Testis (tissue), 3 donors: Measurements from ENCODE around the gene KRT84. TPM values are rescaled to one million over a fixed set of nuclear protein-coding genes. Genes with fewer than 3 reads are reported as not detected.
"Not testable (repeated sequence)": the region's sequence is repeated elsewhere in the genome, so short reads cannot be mapped to it uniquely, and the experiment has no call there.

Experiments used
- DNase-seq: peaks from one replicate; pipeline ENCODE4 v3.0.0-alpha.2; 2019
- H3K27ac ChIP-seq, 2 donors: fragments of 200-600 bp; sonication (generic); one replicate each; pipeline ENCODE4 v1.5.1; 2019
- H3K27me3 ChIP-seq: fragments of 200-600 bp; sonication (generic); one replicate; pipeline ENCODE4 v1.5.1; 2019
- H3K36me3 ChIP-seq: fragments of 200-600 bp; sonication (generic); one replicate; pipeline ENCODE4 v1.5.1; 2017; ENCODE audit warnings: low read depth; ENCODE audit errors: missing control alignments
- H3K4me1 ChIP-seq: fragments of 200-600 bp; sonication (generic); one replicate; pipeline ENCODE4 v1.5.1; 2019
- H3K4me3 ChIP-seq, 2 donors: fragments of 200-600 bp; sonication (generic); one replicate each; pipeline ENCODE4 v1.5.1; 2017 to 2019
- H3K9me3 ChIP-seq: fragments of 200-600 bp; sonication (generic); one replicate; pipeline ENCODE4 v1.5.1; 2017
- POLR2A ChIP-seq: fragments of 450-650 bp; IDR thresholded peaks from one replicate; pipeline ENCODE4 v1.6.1; 2017; ENCODE audit warnings: antibody characterized with exemption, mild to moderate bottlenecking, moderate library complexity
- WGBS, 2 donors: methylation state at CpG; one replicate each; pipeline ENCODE4 v1.1.5; 2018; 5-methylcytosine and 5-hydroxymethylcytosine counted together
- intact Hi-C: fragments of 100-400 bp; cut with DNase I; formaldehyde crosslinking; loops from one replicate; pipeline ENCODE4 v1.15.1; 2023; ENCODE audit warnings: low total_unique reads
- polyA plus RNA-seq: library from polyadenylated mRNA; stranded (reverse); fragments of 350-450 nt; fragmentation: Illumina TruSeq; extraction: RNeasy Lipid Tissue Mini Kit (QIAGEN cat#74804); gene quantifications from one replicate; pipeline ENCODE4 v1.2.3, GENCODE V29; 2014; ENCODE audit warnings: low read depth, low replicate concordance; ENCODE audit not compliant: insufficient read depth
- total RNA-seq, 2 donors: library from RNA; depleted of rRNA; stranded (reverse); fragments of >200 nt; gene quantifications; one replicate each; pipeline ENCODE4 v1.2.3, GENCODE V29; 2016
- TF ChIP-seq, protein P1 (sequence below), 3 experiments: fragments of 450-650 bp in 2 of 3; fragments of 200-600 bp in 1 of 3; sonication (generic) in 1 of 3; IDR thresholded peaks; one replicate each; pipeline ENCODE4 v1.5.1; 2016 to 2019; ENCODE audit warnings: antibody characterized with exemption in 3 of 3, mild to moderate bottlenecking in 2 of 3, moderate library complexity in 1 of 3

KRT84 gene
- total and polyA plus RNA-seq, 3 donors from 2014 or later = 0.43 TPM; not detected in 2

DNA sequence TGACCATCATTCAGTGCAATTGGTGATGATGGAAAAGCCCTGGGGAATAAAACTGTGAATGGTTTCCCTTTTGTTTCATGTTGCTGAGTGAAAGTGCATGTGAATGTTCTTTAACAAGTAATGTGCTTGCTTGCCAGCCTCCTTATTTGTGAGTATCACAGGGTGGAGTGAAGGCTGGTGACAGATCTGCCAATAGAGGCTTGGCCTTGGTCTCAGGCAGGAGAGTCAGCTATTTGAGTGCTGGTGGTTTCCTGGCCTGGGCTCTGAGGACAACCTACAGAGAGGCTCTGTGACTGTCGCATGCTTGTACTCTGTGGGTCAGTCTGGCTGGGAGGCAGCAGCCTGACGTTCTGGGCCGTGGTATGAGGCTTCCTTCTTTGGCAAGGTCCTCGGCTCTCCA is 38.9 kb downstream of the KRT84 start:
- no peaks in the 10 kb centered on the region for H3K27me3 ChIP-seq
- no peak overlapping the region for H3K27ac ChIP-seq
- no peaks in the 10 kb centered on the region for H3K36me3 ChIP-seq
- DNase-seq = no peak
- H3K9me3 ChIP-seq = no peaks in the 10 kb centered on the region
- 54% methylated on average over 4 of the region's 4 CpGs; no CpG with 5 or more reads in 1 of the 2 donors for WGBS, 2 donors
- TF ChIP-seq POLR2A = no peak
- TF ChIP-seq, protein P1, sequence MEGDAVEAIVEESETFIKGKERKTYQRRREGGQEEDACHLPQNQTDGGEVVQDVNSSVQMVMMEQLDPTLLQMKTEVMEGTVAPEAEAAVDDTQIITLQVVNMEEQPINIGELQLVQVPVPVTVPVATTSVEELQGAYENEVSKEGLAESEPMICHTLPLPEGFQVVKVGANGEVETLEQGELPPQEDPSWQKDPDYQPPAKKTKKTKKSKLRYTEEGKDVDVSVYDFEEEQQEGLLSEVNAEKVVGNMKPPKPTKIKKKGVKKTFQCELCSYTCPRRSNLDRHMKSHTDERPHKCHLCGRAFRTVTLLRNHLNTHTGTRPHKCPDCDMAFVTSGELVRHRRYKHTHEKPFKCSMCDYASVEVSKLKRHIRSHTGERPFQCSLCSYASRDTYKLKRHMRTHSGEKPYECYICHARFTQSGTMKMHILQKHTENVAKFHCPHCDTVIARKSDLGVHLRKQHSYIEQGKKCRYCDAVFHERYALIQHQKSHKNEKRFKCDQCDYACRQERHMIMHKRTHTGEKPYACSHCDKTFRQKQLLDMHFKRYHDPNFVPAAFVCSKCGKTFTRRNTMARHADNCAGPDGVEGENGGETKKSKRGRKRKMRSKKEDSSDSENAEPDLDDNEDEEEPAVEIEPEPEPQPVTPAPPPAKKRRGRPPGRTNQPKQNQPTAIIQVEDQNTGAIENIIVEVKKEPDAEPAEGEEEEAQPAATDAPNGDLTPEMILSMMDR (IDR thresholded peaks at IDR 0.05) = no peak
- H3K4me1 ChIP-seq = no peaks in the 10 kb centered on the region
- intact Hi-C loops = no loop called here
- H3K4me3 ChIP-seq = no peak overlapping the region

DNA sequence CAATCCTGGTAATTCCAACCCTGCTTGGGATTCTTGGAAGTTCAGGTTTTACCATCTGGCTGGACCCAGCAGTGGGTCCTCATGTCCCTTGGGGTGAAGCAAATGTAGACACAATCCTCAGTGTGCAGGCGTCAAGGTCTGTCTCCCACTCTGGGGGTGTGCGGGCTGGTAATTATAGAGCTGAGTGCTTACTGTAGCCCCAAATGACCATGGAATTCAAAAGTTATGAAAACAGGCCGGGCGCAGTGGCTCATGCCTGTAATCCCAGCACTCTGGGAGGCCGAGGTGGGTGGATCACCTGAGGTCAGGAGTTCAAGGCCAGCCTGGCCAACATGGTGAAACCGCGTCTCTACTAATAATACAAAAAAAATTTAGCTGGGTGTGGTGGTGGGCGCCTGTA is 40.4 kb downstream of the KRT84 start:
- H3K4me1 ChIP-seq, intact Hi-C loops, DNase-seq, H3K27ac ChIP-seq, H3K4me3 ChIP-seq, H3K9me3 ChIP-seq, H3K27me3 ChIP-seq, H3K36me3 ChIP-seq: not testable (repeated sequence)
- 75 to 87% methylated on average over 8 of the region's 8 CpGs for WGBS, 2 donors

- no peak for TF ChIP-seq POLR2A
- TF ChIP-seq, protein P1 (IDR thresholded peaks at IDR 0.05) = no peak
- Histone ChIP-seq H3K9me3 (no peaks in the 10 kb centered on the region), H3K4me3 (no peak overlapping the region), H3K27me3 (no peaks in the 10 kb centered on the region), H3K4me1 (no peaks in the 10 kb centered on the region), H3K27ac (no peak overlapping the region), H3K36me3 (no peaks in the 10 kb centered on the region)
- no peak for DNase-seq
- intact Hi-C loops = no loop called here
- 89 to 93% methylated on average over 8 to 12 of the region's 12 CpGs for WGBS, 2 donors
Measured at GRCh38 chr12:52344111-52344510, 41.3 kb downstream of the KRT84 start.

DNA sequence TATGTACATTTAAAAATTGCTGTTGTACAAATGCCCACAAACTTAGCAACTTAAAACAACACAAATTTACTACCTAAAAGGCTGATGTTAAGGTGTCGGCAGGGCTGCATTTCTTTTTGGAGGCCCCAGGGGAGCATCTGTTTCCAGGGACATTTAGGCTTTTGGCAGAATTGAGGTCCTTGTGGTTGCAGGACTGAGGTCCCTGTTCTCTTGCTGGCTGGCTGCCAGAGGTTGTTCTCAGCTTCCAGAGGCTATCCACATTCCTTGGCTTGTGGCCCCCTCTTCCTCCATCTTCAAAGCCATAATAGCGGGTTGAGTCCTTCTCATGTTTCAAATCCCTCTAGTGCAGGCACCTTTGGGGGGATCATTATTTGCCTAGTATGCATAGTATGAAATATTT is 41.9 kb downstream of the KRT84 start:
- Histone ChIP-seq H3K36me3 (no peaks in the 10 kb centered on the region), H3K9me3 (no peaks in the 10 kb centered on the region), H3K4me1 (no peaks in the 10 kb centered on the region), H3K27ac (no peak overlapping the region), H3K4me3 (no peak overlapping the region), H3K27me3 (no peaks in the 10 kb centered on the region)
- no peak for DNase-seq
- TF ChIP-seq, protein P1 (IDR thresholded peaks at IDR 0.05) = no peak
- no peak for TF ChIP-seq POLR2A
- WGBS, 2 donors = 95 to 96% methylated on average over 2 of the region's 2 CpGs
- intact Hi-C loops = no loop called here

- WGBS, 2 donors = 90 to 91% methylated on average over 2 of the region's 2 CpGs
- Histone ChIP-seq H3K4me1 (no peaks in the 10 kb centered on the region), H3K9me3 (no peaks in the 10 kb centered on the region), H3K27ac (no peak overlapping the region), H3K36me3 (no peaks in the 10 kb centered on the region), H3K4me3 (no peak overlapping the region), H3K27me3 (no peaks in the 10 kb centered on the region)
- intact Hi-C loops = no loop called here
- TF ChIP-seq, protein P1 (IDR thresholded peaks at IDR 0.05) = no peak
- no peak for TF ChIP-seq POLR2A
- no peak for DNase-seq
Measured at GRCh38 chr12:52342781-52343490, 42.5 kb downstream of the KRT84 start.
